HG03439 (cell line): Measurements from ENCODE around the gene OGN.

ENCODE experiments used
- ATAC-seq: cut with Tn5 transposase; IDR thresholded peaks from one replicate; pipeline ENCODE4 v1.9.1; 2021; ENCODE audit warnings: mild to moderate bottlenecking, moderate library complexity; ENCODE audit not compliant: unreplicated experiment

The OGN gene

GRCh38 chr9:92405818-92406217 lies 1.4 kb upstream of the OGN start:
- ATAC-seq = no peak

GRCh38 chr9:92402826-92403745 lies 1.3 kb downstream of the OGN start:
- no peak for ATAC-seq

- no peak for ATAC-seq
Observed at GRCh38 chr9:92402360-92402759, 2.0 kb downstream of the OGN start.

- no peak for ATAC-seq
Observed at GRCh38 chr9:92397853-92398252, 6.5 kb downstream of the OGN start.

- no peak for ATAC-seq
Observed at GRCh38 chr9:92395617-92396016, 8.8 kb downstream of the OGN start.

- ATAC-seq = no peak
Observed at GRCh38 chr9:92393686-92394085, 10.7 kb downstream of the OGN start.

GRCh38 chr9:92392690-92393089 lies 11.7 kb downstream of the OGN start:
- ATAC-seq = no peak

- no peak for ATAC-seq
Observed at GRCh38 chr9:92385953-92386352, 18.4 kb downstream of the OGN start.

GRCh38 chr9:92385477-92385876 lies 18.9 kb downstream of the OGN start:
- ATAC-seq = no peak

GRCh38 chr9:92385001-92385400 lies 19.4 kb downstream of the OGN start:
- no peak for ATAC-seq

- no peak for ATAC-seq
Observed at GRCh38 chr9:92384375-92384774, 20.0 kb downstream of the OGN start.

GRCh38 chr9:92381775-92382174 lies 22.6 kb downstream of the OGN start:
- ATAC-seq = no peak

- ATAC-seq = no peak
Observed at GRCh38 chr9:92380603-92381002, 23.8 kb downstream of the OGN start.

GRCh38 chr9:92378865-92379560 lies 25.4 kb downstream of the OGN start:
- no peak for ATAC-seq

- ATAC-seq = no peak
Observed at GRCh38 chr9:92377876-92378275, 26.5 kb downstream of the OGN start.

GRCh38 chr9:92373167-92373566 lies 31.2 kb downstream of the OGN start:
- ATAC-seq = no peak

- no peak for ATAC-seq
Observed at GRCh38 chr9:92369075-92369474, 35.3 kb downstream of the OGN start.

GRCh38 chr9:92360083-92360482 lies 44.3 kb downstream of the OGN start:
- no peak for ATAC-seq

- no peak for ATAC-seq
Observed at GRCh38 chr9:92359394-92359995, 44.9 kb downstream of the OGN start.

GRCh38 chr9:92353051-92353450 lies 51.3 kb downstream of the OGN start:
- ATAC-seq = no peak

- ATAC-seq = no peak
Observed at GRCh38 chr9:92350740-92351133, 53.6 kb downstream of the OGN start.
